Body of pancreas (tissue), 4 donors: ENCODE results near the gene MEIS3. TPM values are rescaled to one million over a fixed set of nuclear protein-coding genes. Genes with fewer than 3 reads are reported as not detected.

Source experiments
- ATAC-seq: fragments of 150-250 bp; one replicate; pipeline ENCODE4 v1.9.1; 2016
- DNase-seq, 4 donors: peaks; one replicate each; pipeline ENCODE4 v3.0.0-alpha.2; 2019
- H3K27ac ChIP-seq, 4 donors: fragments of 200-600 bp; sonication (generic); 1 replicate in 3 of 4; 2 replicates in 1 of 4; pipeline versions ENCODE4 v1.5.1 to v1.6.1; 2016 to 2019; ENCODE audit warnings: mild to moderate bottlenecking in 1 of 4, mixed read lengths in 1 of 4, moderate library complexity in 1 of 4
- H3K27me3 ChIP-seq, 2 donors: fragments of 200-600 bp; sonication (generic); one replicate each; pipeline ENCODE4 v1.6.0; 2016; ENCODE audit warnings: mild to moderate bottlenecking in 1 of 2
- H3K36me3 ChIP-seq, 2 donors: fragments of 200-600 bp; sonication (generic); replicated peaks in 1 of 2; 2 replicates each; pipeline ENCODE4 v1.5.1; 2016; ENCODE audit warnings: low read depth in 2 of 2; ENCODE audit not compliant: insufficient read depth in 1 of 2
- H3K4me1 ChIP-seq: fragments of 200-600 bp; sonication (generic); one replicate; pipeline ENCODE4 v1.6.0; 2016
- H3K4me3 ChIP-seq, 2 donors: fragments of 200-600 bp; sonication (generic); 1 replicate in 1 of 2; 2 replicates in 1 of 2; pipeline ENCODE4 v1.5.1; 2016 to 2019
- H3K9me3 ChIP-seq, 3 donors: fragments of 200-600 bp; sonication (generic); 1 replicate in 2 of 3; 2 replicates in 1 of 3; pipeline ENCODE4 v1.5.1; 2016
- CTCF ChIP-seq, 7 experiments: fragments of 450-650 bp in 4 of 7; fragments of 200-600 bp in 3 of 7; sonication (generic) in 3 of 7; IDR thresholded peaks; one replicate each; pipeline ENCODE4 v1.5.1; 2016 to 2019; ENCODE audit warnings: antibody characterized with exemption in 7 of 7
- POLR2A ChIP-seq, 3 donors: fragments of 450-650 bp; IDR thresholded peaks; one replicate each; pipeline ENCODE4 v1.6.1; 2016; ENCODE audit warnings: antibody characterized with exemption in 3 of 3, mild to moderate bottlenecking in 2 of 3
- WGBS, 2 donors: methylation state at CpG; one replicate each; pipeline ENCODE4 v1.1.5; 2017; 5-methylcytosine and 5-hydroxymethylcytosine counted together
- intact Hi-C: fragments of 100-400 bp; cut with DNase I; formaldehyde crosslinking; loops from one replicate; pipeline ENCODE4 v1.15.1; 2023
- total RNA-seq, 2 donors: library from RNA; depleted of rRNA; stranded (reverse); fragments of >200 nt; gene quantifications; one replicate each; pipeline ENCODE4 v1.1.0, GENCODE V29; 2016

Gene MEIS3
- total RNA-seq, 2 donors from 2014 or later, result 1.3 to 2.3 TPM

DNA sequence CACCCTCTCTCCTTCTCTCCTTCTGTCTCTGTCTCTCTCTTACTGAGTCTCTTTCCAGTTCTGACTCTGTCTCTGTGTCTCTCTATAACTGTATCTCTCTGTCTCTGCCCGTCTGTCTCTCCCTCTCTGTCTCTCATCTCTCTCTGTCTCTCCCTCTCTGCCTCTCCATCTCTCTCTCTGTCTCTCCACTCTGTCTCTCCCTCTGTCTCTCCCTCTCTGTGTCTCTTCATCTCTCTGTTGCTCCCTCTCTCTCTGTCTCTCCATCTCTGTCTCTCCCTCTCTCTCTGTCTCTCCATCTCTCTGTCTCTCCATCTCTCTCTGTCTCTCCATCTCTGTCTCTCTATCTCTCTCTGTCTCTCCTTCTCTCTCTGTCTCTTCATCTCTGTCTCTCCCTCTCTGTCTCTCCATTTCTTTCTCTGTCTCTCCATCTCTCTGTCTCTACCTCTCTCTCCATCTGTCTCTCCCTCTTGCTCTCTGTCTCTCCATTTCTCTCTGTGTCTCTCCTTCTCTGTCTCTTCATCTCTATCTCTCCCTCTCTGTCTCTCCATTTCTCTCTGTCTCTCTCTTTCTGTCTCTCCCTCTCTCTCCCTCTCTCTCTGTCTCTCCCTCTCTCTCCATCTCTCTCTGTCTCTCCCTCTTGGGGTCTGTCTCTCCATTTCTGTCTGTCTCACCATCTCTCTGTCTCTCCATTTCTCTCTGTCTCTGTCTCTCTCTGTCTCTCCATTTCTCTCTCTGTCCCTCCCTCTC, 3.3 kb upstream of the MEIS3 start:
- TF ChIP-seq POLR2A (IDR thresholded peaks at IDR 0.05) (no peak), CTCF (IDR thresholded peaks at IDR 0.05) (no peak)
- DNase-seq (no peak), ATAC-seq (no peak)
- Histone ChIP-seq H3K4me1 (peaks cover 3% of the 10 kb centered on the region), H3K36me3 (no peaks in the 10 kb centered on the region), H3K27ac (no peak overlapping the region), H3K27me3 (peaks cover 0 to 44% of the 10 kb centered on the region in 2 donors), H3K4me3 (no peak overlapping the region), H3K9me3 (no peaks in the 10 kb centered on the region)
- intact Hi-C loops, result no loop called here
- WGBS, 2 donors, result 0 to 5% methylated on average over 1 of the region's 1 CpG

DNA sequence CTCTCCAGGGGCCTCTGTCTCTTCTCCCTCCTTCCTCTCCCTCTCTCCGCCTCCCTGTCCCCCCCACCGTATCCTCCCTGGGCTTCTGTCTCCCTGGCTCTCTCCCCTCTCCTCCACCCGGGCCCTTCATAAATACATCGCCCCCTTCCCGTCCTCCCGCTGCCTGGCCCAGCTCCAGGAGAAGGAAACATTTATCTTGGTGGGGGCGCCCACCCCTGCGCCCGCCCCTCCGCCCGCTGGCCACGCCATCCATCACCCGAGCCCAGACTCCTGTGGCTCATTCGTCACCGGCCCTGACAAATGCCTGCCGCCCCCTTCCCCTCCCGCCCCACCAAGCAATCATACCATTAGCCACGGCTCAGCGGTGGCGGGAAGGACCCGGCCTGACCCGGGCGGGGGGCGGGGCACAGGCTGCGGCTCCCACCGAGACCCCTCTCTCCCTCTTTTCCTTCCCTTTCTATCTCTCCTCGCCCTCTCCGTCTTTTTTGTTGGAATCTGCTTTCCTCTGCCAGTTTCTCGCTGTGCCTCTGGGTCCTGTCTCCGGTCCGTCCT, 2.6 kb upstream of the MEIS3 start:
- Histone ChIP-seq H3K4me1 (no peaks in the 10 kb centered on the region), H3K9me3 (no peaks in the 10 kb centered on the region), H3K27ac (no peak overlapping the region), H3K4me3 (no peak overlapping the region), H3K36me3 (no peaks in the 10 kb centered on the region), H3K27me3 (peaks cover 0 to 48% of the 10 kb centered on the region in 2 donors)
- intact Hi-C loops, result no loop called here
- TF ChIP-seq POLR2A (IDR thresholded peaks at IDR 0.05) (no peak), CTCF (IDR thresholded peaks at IDR 0.05) (no peak)
- ATAC-seq, result no peak
- no peak for DNase-seq
- 2 to 7% methylated on average over 31 of the region's 31 CpGs for WGBS, 2 donors

GRCh38 chr19:47421244-47421786, 2.0 kb upstream of the MEIS3 start:
- TF ChIP-seq POLR2A (IDR thresholded peaks at IDR 0.05) (no peak), CTCF (IDR thresholded peaks at IDR 0.05) (no peak)
- H3K9me3 ChIP-seq, result no peaks in the 10 kb centered on the region
- no peak overlapping the region for H3K4me3 ChIP-seq
- ATAC-seq (no peak), DNase-seq (no peak)
- no peak overlapping the region for H3K27ac ChIP-seq
- intact Hi-C loops, result no loop called here
- 6 to 10% methylated on average over 12 to 16 of the region's 16 CpGs for WGBS, 2 donors
- peaks cover 0 to 49% of the 10 kb centered on the region in 2 donors for H3K27me3 ChIP-seq
- H3K4me1 ChIP-seq, result no peaks in the 10 kb centered on the region
- no peaks in the 10 kb centered on the region for H3K36me3 ChIP-seq

GRCh38 chr19:47419789-47420188, 462 bp upstream of the MEIS3 start:
- intact Hi-C loops, result no loop called here

More at GRCh38 chr19:47419789-47420188, 462 bp upstream of the MEIS3 start:
- H3K4me3 ChIP-seq, result no peak overlapping the region
- H3K4me1 ChIP-seq, result no peaks in the 10 kb centered on the region
- H3K27ac ChIP-seq, result no peak overlapping the region
- TF ChIP-seq CTCF (IDR thresholded peaks at IDR 0.05) (no peak), POLR2A (IDR thresholded peaks at IDR 0.05) (no peak)
- ATAC-seq, result no peak
- H3K9me3 ChIP-seq, result no peaks in the 10 kb centered on the region
- H3K36me3 ChIP-seq, result no peaks in the 10 kb centered on the region
- 11% methylated on average over 10 to 19 of the region's 19 CpGs for WGBS, 2 donors
- peaks cover 0 to 49% of the 10 kb centered on the region in 2 donors for H3K27me3 ChIP-seq
- no peak for DNase-seq
